ENCODE measurements around the gene THAP10.
"Not testable (repeated sequence)": the region's sequence is repeated elsewhere in the genome, so short reads cannot be mapped to it uniquely, and the experiment has no call there.

THAP10 gene

GRCh38 chr15:70892002-70892911, at the start of gene THAP10, which contains the start of gene LRRC49:
TSS of gene THAP10 (minus strand) at chr15:70892433. CDS start at chr15:70892272, 161 bp downstream.
TSS of gene LRRC49 (plus strand) at chr15:70892826. CDS start at chr15:70892895, 69 bp downstream.
- DNase-seq, result peak; percentile 75

- DNase-seq, result peak; percentile 1
These were observed 44.1 kb upstream of the THAP10 start for GRCh38 chr15:70936326-70936725.

GRCh38 chr15:70935631-70936030, 43.4 kb upstream of the THAP10 start:
- no peak for DNase-seq

GRCh38 chr15:70933411-70933810, 41.2 kb upstream of the THAP10 start:
- no peak for DNase-seq

- DNase-seq, result no peak
These were observed 40.2 kb upstream of the THAP10 start for GRCh38 chr15:70932397-70932796.

DNA sequence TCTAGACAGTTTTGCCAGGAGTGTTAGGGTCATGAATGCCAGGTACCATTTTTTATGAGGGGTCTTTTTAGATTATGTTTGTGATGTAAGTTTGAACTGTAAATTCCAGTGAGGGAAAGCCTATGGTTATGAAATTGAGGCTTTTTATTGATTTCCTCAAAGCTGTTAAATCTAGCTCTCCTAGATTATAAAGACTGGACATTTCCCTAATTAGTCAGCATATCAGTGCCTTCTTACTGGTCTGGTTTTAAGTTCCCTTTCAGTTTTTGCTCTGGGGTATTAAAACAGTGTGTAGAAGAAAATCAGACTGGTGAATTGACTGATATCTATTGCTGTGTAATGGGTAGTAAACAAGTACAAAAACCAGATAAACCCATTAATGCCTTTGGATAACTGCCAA, 39.6 kb upstream of the THAP10 start:
- no peak for DNase-seq

- DNase-seq, result not testable (repeated sequence)
These were observed 34.7 kb upstream of the THAP10 start for GRCh38 chr15:70926914-70927313.

DNA sequence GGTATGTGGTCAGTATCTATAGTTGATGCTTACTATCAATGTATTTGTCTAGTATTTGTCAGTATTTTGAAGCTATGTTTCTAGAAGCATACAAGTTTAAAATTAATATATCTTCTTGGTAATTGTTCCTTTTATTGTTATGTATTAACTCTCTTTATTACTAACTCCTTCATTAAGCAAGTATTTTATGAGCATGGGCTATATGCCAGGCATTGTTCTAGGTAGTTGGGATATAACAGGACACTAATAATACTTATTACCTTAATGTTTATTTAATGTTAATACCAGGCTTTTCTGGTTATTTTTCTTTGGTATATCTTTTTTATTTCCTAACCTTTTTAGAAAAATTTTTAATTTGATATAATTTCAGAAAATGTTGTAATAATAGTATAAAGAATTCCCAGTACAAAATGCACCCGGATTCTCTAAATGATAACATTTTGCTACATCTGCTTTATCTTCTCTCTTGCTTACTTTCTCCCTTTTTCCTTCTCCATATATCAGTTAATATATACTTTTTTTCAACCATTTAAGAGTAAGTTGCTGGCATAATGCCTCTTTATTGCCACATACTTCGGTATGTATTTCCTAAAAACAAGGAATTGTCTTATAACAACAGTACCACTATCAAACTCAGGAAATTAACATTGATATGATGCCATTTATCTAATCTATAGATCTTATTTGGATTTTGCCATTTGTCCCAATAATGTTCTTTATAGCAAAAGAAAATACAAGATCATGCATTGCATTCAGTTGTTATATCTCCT, 31.3 kb upstream of the THAP10 start:
- no peak for DNase-seq

DNA sequence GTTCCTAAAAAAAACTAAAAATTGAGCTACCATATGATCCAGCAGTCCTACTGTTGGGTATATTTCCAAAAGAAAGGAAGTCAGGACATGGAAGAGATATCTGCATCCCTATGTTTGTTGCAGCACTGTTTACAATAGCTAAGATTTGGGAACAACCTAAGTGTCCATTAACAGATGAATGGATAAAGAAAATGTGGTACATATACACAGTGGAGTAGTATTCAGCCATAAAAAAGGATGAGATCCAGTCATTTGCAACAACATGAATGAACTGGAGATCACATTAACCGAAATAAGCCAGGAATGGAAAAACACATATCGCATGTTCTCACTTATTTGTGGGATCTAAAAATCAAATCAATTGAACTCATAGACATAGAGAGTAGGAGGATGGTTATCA, 29.9 kb upstream of the THAP10 start:
- no peak for DNase-seq

DNA sequence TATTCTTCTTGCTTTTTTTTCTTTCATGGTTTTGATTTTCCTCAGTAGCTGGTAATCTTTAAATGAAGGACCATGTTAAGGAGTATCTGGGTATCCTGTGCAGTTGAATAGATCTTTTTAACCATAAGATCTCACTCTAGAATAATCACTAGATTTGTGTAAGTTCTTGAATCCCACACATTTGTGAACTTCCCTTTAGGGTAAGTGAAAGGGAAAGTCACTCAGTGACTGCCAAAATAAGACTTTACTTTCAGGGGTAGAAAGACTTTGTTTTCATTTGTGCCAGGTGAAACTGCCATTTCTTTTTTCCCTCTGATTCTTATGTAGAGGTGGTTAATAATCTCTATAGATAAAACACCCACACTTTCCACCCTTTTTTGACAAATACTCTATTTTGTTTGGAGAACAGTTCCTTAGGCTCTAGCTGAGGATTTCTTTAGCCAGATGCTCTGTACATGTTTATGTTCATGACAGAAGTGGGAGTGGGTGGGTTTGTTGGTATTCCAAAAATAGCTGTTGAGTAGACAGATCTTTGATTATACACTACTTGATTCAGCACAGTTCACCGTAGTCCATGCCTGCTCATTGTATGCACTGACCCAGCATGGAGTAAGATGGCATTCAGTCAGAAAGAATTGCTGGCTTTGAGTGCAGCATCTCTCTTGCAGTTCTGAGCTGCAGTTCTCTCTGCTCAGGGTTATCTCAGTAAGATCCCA, 28.9 kb upstream of the THAP10 start:
- no peak for DNase-seq

- DNase-seq, result no peak
These were observed 25.7 kb upstream of the THAP10 start for GRCh38 chr15:70917955-70918354.

DNA sequence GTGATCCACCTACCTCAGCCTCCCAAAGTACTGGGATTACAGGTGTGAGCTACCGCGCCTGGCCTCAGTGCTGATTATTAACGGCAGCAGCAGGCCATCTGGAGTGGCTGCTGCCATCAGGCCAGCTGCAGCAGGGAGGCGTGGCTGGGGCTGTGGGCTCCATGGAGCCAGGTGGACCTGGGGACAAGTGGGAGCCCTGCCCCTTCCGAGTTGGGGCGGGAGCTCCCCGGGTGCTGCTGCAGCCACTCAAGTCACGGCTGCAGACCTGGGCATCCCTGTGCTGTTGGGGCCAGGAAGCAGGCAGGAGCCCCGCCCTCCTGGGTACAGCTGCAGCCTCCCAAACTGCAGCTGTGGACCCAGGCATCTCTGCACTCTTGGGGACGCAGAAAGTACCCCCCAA, 24.3 kb upstream of the THAP10 start:
- DNase-seq, result no peak

- no peak for DNase-seq
These were observed 20.0 kb upstream of the THAP10 start for GRCh38 chr15:70912187-70912586.

DNA sequence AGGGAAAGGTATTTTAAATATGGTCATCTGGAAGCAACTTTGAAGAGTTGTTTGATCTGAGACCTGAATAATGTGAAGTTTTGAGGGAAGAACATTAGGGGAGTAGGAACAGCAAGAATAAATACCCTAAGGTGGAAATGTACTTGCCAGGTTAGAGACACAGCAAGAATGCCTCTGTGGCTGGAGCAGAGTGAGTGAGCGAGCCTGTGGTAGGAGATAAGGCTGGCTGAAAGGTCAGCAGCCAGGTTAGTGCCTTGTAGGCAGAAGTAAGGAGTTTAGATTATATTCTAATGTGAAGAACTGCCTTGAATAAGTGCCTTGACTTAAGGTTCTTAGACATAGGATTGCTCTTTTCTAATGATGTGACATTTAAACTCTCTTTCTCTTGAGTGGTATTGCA, 18.7 kb upstream of the THAP10 start:
- DNase-seq, result no peak

GRCh38 chr15:70907784-70908471, 15.7 kb upstream of the THAP10 start:
- DNase-seq, result no peak

DNA sequence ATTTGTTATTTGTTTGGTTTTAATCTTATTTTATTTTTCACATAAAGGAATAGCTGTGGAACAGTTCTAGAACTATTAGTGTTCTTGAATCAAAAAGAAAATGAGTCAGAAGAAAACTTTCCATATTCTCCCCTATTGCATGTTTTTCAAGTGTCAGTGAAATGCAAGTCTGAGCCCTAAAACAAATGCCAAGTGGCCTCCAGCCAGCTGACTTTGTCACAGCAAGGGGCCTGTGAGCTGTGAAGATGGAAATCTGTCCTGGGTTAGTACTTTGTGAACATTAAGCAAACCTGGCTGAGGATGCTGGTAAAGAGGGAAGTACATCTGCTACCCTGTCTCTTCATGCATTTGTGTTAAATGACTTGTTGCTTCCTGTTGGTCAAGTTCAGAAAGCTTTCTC, 14.6 kb upstream of the THAP10 start:
- DNase-seq, result no peak

- no peak for DNase-seq
These were observed 9.9 kb upstream of the THAP10 start for GRCh38 chr15:70902107-70902506.

DNA sequence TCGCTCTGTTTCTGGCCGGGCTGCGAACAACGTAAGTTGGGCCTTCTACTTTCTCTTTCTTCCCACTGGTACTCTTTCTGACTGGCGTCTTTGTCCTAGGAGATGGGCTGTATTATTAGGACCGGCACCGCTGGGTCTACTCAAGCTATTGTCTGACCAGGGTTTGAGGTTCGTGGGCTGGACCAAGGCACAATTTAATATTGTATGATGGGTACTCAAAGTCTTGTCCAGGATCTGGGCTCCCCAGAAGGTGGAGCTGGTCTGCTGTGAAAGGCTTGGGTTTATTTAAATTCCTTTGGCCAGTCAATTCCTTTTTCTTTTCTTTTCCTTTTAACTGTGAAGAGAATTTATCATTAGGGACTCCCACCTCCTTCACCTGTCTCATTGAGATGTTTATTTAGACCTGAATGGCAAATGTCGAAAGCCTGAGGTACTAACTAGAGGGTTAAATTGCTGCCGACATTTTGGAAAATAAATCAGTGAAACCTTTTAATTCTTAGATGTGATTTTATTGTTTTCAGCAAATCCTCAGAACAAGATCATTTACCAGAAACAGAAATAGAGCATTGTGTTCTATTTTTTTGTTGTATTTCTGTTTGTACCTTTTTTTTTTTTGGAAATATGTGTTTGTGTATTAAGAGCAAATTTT, 803 bp upstream of the THAP10 start:
- no peak for DNase-seq

- DNase-seq, result no peak
These were observed 9.9 kb downstream of the THAP10 start for GRCh38 chr15:70882361-70882760.

DNA sequence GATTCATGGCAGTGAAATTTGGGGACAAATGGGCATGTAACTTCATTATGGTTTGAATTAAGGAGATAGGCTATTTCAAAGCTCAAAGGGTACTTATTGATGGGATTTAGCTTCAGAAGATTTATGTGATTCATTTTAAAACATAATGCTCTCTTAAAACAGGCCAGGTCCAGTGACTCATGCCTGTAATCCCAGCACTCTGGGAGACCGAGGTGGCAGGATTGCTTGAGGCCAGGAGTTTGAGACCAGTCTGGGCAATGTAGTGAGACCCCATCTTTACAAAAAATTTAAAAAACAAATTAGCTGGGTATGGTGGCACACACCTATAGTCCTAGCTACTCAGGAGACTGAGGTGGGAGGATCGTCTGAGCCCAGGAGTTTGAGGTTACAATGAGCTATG, 11.5 kb downstream of the THAP10 start:
- no peak for DNase-seq

DNA sequence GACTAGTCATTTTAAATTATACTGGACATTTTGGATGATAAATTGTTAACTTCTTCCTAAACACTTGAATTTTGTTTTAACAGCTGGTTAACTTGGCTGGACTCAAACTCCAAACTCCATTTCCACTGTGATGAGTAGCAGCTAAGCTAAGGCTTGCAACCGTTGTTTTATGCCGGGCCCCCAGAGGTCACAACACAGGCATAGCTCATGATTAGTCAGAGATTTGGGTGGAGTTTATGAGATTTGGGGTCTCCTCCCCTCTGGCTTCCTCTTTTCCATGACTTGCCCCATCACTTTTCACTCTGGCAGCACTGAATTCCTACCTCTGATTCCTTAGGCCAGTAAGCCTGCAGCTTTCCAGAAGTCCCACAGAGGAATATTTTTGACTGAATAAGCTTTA, 12.8 kb downstream of the THAP10 start:
- no peak for DNase-seq

DNA sequence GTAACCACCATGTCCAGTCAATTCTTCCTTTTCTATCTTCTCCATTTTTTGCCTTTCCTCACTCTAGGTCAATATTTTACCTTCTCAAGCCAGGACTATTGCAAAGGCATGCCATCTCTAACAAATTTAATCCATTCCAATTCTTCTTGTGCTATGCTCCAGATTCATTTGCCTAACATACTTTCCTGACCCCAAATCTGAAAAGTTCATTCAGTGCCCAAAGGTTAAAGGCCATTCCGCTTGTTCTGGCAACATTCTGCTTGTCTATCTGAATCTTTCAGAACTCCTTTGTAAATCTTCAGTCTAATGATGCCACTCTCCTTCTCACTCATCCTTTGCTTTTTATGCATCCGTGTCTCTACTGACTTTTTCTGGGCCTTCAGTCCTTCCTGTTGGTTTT, 15.6 kb downstream of the THAP10 start:
- no peak for DNase-seq

All from NCI-H2107 (cell line).